GM21528 (cell line): ENCODE results near the gene TNS2.

Source experiments
- ATAC-seq: cut with Tn5 transposase; IDR thresholded peaks from one replicate; pipeline ENCODE4 v1.9.1; 2021; ENCODE audit warnings: mild to moderate bottlenecking, moderate library complexity; ENCODE audit not compliant: unreplicated experiment, low FRiP score

Gene TNS2

DNA sequence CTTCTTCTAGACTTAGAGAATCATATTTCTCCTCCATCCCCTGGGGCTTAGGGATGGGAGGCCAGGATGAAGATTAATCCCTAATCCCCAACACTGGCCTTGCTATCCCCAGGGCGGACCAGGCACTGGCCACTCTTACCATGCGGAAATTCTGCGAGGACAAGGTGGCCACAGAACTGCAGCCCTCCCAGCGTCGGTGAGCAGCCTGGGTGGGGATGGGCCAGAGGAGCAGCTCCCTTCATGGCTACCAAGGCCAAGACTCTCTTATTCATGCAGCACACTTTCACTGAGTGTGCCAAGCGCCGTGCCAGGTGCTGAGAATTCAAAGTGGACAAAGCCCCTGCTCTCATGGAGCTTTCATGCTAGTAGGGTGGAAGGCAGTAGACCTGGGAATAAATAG lies 7.0 kb downstream of the TNS2 start:
- no peak for ATAC-seq

DNA sequence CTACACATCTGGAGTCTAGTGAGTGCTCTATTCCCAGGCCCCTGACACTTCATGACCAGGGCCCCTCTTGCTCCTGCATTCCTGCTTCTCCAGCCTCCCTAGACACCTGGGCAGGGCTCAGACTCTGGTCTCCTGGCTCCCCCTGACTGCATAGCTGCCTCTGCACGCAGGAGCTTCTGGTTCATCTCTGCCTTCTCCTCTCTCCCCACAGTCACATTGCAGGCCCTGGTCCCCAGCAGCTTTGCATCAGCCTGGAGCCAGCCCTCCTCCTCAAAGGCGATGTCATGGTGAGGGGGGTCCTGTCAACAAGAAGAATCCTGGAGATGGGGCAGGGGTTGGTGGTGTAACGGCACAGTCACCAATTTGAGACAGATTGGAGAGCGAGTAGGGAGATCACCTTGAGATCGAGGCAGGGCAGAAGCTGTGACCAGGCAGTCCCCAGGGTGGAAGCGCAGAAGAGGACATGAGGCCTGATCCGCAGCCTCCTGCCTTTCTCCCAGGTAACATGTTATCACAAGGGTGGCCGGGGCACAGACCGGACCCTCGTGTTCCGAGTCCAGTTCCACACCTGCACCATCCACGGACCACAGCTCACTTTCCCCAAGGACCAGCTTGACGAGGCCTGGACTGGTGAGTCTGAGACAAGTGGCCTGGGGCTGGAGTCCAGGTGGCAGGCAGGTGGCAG lies 8.1 kb downstream of the TNS2 start:
- no peak for ATAC-seq

DNA sequence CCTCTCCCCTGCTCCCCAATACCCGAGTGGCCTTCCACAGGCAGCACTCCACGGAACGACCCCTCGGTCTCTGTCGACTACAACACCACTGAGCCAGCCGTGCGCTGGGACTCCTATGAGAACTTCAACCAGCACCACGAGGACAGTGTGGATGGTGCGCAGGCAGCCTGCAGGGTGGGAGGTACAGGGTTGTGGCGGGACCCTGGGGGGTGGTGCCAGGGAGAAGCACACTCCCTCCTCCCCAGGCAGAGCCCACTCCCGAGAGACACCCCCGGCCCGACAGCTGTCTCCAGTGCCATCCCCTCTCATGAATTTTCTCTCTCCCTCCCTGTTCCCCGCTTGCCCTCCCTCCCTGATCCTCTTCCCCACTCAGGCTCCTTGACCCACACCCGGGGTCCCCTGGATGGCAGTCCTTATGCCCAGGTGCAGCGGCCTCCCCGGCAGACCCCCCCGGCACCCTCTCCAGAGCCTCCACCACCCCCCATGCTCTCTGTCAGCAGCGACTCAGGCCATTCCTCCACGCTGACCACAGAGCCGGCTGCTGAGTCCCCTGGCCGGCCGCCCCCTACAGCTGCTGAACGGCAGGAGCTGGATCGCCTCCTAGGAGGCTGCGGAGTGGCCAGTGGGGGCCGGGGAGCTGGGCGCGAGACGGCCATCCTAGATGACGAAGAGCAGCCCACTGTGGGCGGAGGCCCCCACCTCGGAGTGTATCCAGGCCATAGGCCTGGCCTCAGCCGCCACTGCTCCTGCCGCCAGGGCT lies 9.0 kb downstream of the TNS2 start:
- ATAC-seq: no peak

DNA sequence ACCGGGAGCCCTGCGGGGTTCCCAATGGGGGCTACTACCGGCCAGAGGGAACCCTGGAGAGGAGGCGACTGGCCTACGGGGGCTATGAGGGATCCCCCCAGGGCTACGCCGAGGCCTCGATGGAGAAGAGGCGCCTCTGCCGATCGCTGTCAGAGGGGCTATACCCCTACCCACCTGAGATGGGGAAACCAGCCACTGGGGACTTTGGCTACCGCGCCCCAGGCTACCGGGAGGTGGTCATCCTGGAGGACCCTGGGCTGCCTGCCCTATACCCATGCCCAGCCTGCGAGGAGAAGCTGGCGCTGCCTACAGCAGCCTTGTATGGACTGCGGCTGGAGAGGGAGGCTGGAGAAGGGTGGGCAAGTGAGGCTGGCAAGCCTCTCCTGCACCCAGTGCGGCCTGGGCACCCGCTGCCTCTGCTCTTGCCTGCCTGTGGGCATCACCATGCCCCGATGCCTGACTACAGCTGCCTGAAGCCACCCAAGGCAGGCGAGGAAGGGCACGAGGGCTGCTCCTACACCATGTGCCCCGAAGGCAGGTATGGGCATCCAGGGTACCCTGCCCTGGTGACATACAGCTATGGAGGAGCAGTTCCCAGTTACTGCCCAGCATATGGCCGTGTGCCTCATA lies 9.7 kb downstream of the TNS2 start:
- no peak for ATAC-seq

DNA sequence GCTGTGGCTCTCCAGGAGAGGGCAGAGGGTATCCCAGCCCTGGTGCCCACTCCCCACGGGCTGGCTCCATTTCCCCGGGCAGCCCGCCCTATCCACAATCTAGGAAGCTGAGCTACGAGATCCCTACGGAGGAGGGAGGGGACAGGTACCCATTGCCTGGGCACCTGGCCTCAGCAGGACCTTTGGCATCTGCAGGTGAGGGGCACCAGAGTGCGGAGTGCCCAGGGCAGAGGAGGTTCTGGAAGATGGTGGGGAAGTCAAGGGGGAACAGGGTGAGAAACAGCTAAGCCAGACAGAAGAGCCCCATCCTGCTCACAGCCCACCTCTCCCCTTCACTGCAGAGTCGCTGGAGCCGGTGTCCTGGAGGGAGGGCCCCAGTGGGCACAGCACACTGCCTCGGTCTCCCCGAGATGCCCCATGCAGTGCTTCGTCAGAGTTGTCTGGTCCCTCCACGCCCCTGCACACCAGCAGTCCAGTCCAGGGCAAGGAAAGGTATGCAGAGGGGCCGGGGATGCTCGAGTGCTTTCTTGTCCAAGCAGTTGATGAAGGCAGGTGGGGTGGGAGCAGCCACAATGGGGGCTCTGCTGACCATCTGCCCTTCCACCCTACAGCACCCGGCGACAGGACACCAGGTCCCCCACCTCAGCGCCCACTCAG lies 10.3 kb downstream of the TNS2 start:
- ATAC-seq: no peak

DNA sequence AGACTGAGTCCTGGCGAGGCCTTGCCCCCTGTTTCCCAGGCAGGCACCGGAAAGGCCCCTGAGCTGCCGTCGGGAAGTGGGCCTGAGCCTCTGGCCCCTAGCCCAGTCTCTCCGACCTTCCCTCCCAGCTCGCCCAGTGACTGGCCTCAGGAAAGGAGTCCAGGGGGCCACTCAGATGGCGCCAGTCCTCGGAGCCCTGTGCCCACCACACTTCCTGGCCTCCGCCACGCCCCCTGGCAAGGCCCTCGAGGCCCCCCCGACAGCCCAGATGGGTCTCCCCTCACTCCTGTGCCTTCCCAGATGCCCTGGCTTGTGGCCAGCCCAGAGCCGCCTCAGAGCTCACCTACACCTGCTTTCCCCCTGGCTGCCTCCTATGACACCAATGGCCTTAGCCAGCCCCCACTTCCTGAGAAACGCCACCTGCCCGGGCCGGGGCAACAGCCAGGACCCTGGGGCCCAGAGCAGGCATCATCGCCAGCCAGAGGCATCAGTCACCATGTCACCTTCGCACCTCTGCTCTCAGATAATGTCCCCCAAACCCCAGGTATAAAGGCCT lies 10.9 kb downstream of the TNS2 start:
- ATAC-seq: no peak

DNA sequence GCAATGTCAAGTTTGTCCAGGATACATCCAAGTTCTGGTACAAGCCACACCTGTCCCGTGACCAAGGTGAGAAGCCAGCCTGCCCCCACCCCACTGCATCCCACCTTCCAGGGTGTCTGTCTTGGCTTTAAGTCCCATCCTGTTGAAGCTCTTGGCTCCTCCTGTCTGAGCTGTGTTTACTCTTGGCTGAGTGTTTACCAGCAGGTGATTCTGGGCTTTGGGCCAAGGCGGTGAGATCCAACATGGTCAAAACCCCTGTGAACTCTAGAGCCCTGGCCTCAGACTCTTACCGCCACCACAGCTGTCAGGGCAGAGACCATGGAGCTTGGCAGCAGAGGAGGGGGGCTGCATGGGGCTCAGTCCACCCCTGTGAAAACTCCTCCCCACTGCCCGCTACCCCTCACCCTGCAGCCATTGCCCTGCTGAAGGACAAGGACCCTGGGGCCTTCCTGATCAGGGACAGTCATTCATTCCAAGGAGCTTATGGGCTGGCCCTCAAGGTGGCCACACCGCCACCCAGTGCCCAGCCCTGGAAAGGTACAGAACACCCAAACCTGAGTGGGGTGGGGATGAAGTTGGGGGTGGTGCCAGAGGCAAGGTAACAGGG lies 11.6 kb downstream of the TNS2 start:
- ATAC-seq: no peak

DNA sequence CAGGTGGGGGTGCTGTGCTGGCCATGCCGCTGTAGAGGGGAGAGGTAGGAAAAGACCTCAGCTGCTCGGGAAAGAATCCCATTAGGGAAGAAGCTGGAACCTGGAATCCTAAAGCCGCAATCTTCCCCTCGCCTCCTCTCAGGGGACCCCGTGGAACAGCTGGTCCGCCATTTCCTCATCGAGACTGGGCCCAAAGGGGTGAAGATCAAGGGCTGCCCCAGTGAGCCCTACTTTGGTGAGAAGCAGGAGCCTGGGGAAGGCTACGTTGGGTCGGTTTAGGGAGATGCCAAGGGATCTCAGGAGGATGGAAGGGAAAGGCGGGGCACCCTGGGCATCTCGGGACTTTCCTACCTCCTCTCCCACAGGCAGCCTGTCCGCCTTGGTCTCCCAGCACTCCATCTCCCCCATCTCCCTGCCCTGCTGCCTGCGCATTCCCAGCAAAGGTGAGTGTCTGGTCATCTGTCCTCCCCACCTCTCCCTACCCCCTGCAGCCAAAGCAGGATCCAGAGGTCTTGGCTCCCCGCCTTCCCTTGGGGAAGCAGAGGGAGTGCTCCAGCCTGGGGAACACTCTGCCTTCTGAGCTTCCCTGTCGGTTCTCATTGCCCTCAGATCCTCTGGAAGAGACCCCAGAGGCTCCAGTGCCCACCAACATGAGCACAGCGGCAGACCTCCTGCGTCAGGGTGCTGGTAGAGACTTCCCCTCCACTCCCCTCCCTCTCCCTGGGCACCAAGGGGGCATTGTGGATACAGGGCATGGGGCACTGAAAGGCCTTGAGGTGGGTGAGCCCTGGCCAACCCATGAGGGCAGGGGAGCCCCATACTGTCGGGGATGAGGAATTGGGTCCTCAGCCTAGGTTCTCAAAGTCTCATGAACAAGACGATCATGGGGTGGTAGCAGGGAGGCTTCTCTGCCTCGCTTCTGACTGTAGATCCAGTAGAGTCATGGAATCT lies 12.4 kb downstream of the TNS2 start:
- ATAC-seq: no peak

DNA sequence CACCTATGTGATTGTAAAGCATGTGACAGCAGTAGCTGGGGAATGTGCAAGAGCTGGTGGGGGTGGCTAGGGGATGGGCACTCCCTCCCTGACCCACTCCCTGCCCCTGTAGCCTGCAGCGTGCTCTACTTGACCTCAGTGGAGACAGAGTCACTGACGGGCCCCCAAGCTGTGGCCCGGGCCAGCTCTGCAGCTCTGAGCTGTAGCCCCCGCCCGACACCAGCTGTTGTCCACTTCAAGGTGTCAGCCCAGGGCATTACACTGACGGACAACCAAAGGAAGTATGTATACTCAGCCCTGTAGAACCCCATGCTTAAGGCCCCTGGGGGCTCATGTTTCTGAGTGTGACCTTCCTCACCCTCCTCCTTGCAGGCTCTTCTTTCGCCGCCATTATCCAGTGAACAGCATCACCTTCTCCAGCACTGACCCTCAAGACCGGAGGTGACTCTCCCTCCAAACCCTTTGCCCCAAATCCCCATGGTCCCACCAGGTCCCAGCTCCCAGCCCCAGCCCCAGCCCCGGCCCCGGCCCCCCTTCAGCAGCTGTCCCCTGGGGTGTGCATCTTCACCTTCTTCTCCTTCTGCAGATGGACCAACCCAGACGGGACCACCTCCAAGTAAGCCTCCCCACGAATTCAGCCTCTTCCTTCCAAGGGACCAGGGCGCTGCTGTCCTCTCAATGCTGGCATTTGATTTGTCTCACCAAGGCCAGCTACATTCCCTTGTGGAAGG lies 13.3 kb downstream of the TNS2 start:
- ATAC-seq: no peak

DNA sequence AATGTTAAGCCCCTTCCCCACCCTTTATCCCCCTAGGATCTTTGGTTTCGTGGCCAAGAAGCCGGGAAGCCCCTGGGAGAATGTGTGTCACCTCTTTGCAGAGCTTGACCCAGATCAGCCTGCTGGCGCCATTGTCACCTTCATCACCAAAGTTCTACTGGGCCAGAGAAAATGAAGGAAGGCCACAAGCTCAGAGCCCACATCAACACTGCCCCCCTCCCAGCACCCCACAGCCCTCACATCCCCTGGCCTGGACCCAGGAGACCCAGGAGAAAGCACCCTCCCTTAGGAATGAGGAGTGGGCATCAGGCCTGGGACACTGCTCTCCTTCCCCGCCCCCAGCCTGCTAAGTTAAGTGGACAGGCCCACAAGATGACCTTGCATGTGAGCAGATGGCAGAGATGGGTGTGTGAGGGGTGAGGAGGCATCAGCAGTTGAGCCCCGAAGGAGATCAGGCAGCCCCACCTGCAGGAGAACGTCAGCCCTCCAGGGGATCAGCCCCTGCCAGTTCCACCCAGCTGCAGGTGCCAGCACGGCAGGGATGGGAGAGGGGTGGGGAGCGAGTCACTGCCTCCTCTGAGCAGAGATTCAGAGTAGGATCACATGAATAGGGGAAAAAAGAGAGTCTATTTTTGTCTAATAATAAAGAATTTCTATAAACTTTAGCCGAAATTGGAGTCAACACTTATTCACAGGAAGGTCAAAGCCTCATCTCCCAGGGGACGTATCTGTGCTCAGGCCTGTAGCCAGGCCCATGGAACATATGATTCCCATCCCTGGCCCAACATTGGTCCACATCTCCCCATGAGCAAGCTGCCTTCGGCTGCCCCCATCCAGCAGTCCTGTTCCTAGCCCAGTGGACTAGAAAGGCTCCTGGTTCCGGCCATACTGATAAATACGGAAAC lies 14.1 kb downstream of the TNS2 start:
- no peak for ATAC-seq

DNA sequence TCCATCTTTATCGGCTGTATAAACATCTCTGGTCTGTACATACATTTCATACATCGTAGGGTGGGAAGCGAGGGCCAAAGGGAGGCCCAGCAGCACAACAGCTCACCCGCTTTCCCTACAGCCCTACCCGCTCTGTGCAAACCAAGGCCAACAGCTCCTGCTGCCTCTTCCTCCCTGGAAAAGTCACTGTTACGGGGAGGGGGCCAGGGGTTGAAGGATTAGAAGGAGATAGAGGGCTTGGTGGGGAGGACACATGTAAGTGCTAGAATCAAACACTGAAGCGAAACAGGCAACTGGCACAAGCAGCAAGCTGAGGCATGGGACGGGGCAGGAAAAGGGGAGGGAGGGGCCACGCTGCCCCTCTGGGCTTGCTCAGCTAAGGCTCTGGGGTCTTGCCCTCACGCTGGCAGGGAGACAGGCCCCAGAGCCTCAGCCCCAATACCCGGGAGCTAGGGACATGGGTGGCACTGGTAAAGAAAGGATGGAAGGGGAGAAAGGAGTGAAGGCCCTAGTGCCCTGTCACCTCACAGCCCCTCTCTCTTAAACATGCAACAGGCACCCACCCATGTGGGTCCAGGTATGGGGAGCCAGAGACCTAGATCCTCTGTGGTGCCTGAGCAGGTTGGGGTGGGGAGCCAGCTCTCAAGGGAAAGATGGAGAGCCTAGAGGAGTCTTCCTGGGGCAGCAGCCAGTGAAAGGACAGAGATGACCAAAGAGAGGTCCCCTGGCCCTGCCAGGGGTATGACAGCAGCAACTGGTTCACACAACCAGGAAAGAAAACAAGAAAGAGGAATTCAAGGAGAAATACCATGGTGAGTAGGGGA lies 15.0 kb downstream of the TNS2 start:
- no peak for ATAC-seq

DNA sequence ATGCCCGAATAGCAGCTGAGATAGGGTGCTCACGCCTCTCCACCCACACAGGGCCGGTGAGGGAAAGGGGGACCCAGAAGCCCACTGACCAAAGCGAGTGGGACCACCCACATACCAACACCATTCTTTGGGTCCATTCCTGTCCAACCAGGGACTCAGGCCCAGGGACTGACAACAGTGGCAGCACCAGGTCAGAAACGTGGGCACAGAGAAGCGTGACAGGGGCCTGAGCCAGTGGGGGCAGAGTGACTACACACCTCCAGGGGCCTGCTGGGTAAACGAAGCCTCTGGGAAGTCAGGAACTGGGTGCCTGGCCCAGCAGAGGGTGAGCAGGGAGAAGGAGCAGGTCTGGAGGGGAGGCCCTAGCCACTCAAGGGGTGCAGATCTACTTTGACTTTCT lies 15.6 kb downstream of the TNS2 start:
- no peak for ATAC-seq

DNA sequence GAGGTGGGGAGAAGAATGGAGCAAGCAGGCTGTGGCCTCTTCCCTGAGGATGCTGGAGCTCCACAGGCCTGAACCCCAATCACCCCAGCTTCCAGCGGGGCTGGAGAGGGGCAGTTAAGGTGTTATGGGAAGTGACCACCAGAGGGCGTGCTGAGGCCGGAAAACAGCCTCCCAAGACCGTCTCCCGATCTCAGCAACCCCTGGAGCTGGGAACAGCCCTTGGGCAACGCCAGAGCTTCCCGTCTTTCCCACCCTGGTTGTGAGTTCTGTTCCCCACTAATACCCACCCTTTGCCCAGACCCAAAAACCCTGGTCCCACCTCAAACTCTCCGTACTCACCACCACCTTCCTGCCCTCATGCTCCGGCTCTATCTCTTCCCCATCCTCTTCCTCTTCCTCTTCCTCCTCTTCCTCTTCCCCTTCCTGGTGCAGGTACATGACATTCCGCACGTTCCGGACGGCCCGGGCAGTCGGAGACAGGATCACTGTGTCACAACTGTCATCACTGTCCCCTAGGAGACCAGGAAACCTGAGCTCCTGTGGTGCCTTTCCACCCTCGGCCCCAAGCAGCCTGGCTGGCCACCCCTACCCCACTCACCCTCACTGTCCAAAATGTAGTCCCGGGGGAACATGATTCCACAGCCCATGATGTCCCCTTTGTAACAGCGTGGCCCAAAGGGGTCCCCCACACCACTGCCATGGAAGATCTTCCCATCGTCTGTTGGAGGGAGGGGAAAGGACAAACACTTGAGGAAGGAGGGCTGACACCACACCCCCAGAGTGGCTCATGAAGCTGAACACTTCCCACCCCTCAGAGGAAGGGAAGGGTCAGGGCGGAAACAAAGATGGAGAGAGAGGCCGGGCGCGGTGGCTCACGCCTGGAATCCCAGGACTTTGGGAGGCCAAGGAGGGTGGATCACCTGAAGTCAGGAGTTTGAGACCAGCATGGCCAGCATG lies 16.4 kb downstream of the TNS2 start:
- ATAC-seq: no peak

DNA sequence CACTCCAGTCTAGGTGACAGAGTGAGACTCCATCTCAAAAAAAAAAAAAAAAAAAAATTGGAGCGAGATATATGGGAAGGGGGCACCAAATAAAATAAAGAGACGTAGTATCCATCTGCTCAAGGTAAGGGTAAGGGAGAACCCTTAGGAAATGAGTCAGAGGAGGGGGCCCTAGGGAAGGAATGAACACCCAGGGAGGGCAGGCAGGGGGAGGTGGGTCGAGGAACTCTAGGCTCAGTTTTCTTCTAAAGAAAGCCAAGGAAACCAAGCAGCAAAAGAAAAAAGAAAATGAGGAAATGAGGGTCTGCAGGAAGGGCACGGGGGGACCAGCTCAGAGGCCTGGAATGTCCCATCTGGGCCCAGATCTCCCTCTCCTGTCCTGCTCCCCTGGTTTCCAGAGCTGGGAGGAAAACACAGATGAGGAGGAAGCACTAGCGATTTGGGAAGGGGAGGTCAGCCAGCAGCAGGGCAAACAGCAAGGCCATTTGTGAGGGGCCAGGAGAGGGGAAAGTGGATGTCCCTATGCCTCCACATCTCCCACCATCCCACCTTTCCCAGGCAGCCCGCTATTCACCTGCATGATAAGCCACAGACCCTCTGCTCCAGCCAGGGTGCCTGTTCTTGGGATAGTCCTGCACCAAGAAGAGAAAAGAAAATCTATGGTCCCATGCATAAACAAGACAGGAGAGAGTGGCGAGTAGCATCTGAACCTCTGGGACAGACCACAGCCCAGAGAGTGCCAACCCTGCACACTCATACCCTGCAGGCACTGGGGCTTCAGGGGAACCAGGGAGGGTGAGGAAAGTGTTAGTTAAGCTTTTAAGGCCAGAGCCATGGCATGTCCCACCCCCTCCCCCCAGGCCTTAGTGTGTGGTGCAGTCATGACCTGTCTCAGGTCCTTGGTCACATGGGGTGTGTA lies 17.5 kb downstream of the TNS2 start:
- no peak for ATAC-seq
